Measurements from ENCODE around the gene TIRAP.

Gene TIRAP

GRCh38 chr11:126310992-126311310, 28.1 kb downstream of the TIRAP start:
- no peak for DNase-seq (ENCODE audit: low spot score)
- Histone ChIP-seq H3K4me3 (no peak overlapping the region), H3K27ac (no peak overlapping the region)
- TF ChIP-seq CTCF (IDR thresholded peaks at IDR 0.05), result no peak

GRCh38 chr11:126311401-126312291, 28.8 kb downstream of the TIRAP start:
- no peak overlapping the region for H3K27ac ChIP-seq

GRCh38 chr11:126312961-126313360, 30.1 kb downstream of the TIRAP start:
- DNase-seq (ENCODE audit: low spot score), result no peak
- no peak overlapping the region for H3K4me3 ChIP-seq
- no peak for TF ChIP-seq CTCF (IDR thresholded peaks at IDR 0.05)
- H3K27ac ChIP-seq, result no peak overlapping the region

More at GRCh38 chr11:126311401-126312291, 28.8 kb downstream of the TIRAP start:
- DNase-seq (ENCODE audit: low spot score), result no peak
- H3K4me3 ChIP-seq, result no peak overlapping the region
- TF ChIP-seq CTCF (IDR thresholded peaks at IDR 0.05), result no peak

GRCh38 chr11:126313826-126314225, 30.9 kb downstream of the TIRAP start:
- no peak for TF ChIP-seq CTCF (IDR thresholded peaks at IDR 0.05)
- no peak for DNase-seq (ENCODE audit: low spot score)
- no peak overlapping the region for H3K4me3 ChIP-seq
- no peak overlapping the region for H3K27ac ChIP-seq

- Histone ChIP-seq H3K4me3 (peak overlapping the region; percentile 56), H3K27ac (peak overlapping the region; percentile 58 to 94)
- TF ChIP-seq CTCF (IDR thresholded peaks at IDR 0.05), result no peak
- no peak for DNase-seq (ENCODE audit: low spot score)
Measured at GRCh38 chr11:126317432-126317755, 34.5 kb downstream of the TIRAP start.

- TF ChIP-seq CTCF (IDR thresholded peaks at IDR 0.05), result no peak
- Histone ChIP-seq H3K4me3 (peak overlapping the region; percentile 56), H3K27ac (peak overlapping the region; percentile 58 to 94)
- DNase-seq (ENCODE audit: low spot score), result peak; percentile 86
Measured at GRCh38 chr11:126317756-126318573, 35.1 kb downstream of the TIRAP start.
